Calu3 (cell line): Measurements from ENCODE around the gene C14orf180. TPM values are rescaled to one million over a fixed set of nuclear protein-coding genes. Genes with fewer than 3 reads are reported as not detected.
"Not testable (repeated sequence)": the region's sequence is repeated elsewhere in the genome, so short reads cannot be mapped to it uniquely, and the experiment has no call there.

Source experiments
- BruUV-seq: library from RNA; stranded (reverse); fragments of 400-500 nt; replicated peaks from 2 replicates; lab custom pipeline; 2021; lab: Mats Ljungman, UMichigan
- CTCF ChIA-PET: fragments of 300-600 bp; sonication (Branson Sonifier 250); formaldehyde crosslinking; loops from one replicate; lab custom pipeline; 2022; ENCODE audit warnings: antibody characterized with exemption; lab: Charles Lee
- DNase-seq: peaks from one replicate; pipeline ENCODE4 v3.0.0; 2022
- H3K27ac Mint-ChIP-seq: one replicate; pipeline ENCODE4 v1.8.0; 2022; ENCODE audit warnings: mixed read lengths; ENCODE audit not compliant: unreplicated experiment
- H3K27me3 Mint-ChIP-seq: one replicate; pipeline ENCODE4 v1.8.0; 2022; ENCODE audit warnings: mixed read lengths; ENCODE audit not compliant: unreplicated experiment
- H3K36me3 Mint-ChIP-seq: one replicate; pipeline ENCODE4 v1.8.0; 2022; ENCODE audit warnings: mild to moderate bottlenecking, moderate library complexity, mixed read lengths; ENCODE audit not compliant: insufficient read depth, unreplicated experiment
- H3K4me1 Mint-ChIP-seq: one replicate; pipeline ENCODE4 v1.8.0; 2022; ENCODE audit warnings: mild to moderate bottlenecking, low read depth, mixed read lengths; ENCODE audit not compliant: unreplicated experiment
- H3K4me3 Mint-ChIP-seq: one replicate; pipeline ENCODE4 v1.8.0; 2022; ENCODE audit warnings: mild to moderate bottlenecking, low read depth, moderate library complexity, mixed read lengths; ENCODE audit not compliant: unreplicated experiment
- H3K9me3 Mint-ChIP-seq: one replicate; pipeline ENCODE4 v1.8.0; 2022; ENCODE audit warnings: low read depth, mixed read lengths; ENCODE audit not compliant: unreplicated experiment
- CTCF ChIP-seq: fragments of 200-600 bp; IDR thresholded peaks from one replicate; pipeline ENCODE4 v1.8.0; 2022; ENCODE audit warnings: antibody characterized with exemption; ENCODE audit not compliant: unreplicated experiment
- intact Hi-C: fragments of 100-400 bp; cut with micrococcal nuclease; formaldehyde crosslinking; loops from one replicate; pipeline ENCODE4 v1.10.0; 2022; ENCODE audit not compliant: unreplicated experiment
- total RNA-seq: library from RNA; stranded (reverse); gene quantifications from 2 replicates; pipeline ENCODE4 v1.2.3, GENCODE V29; 2022

Gene C14orf180
- total RNA-seq, 1 experiment from 2014 or later: not detected

GRCh38 chr14:104577426-104577825, 2.1 kb upstream of the C14orf180 start:
- CTCF ChIA-PET: interaction anchor here (0.8 to 1.7 kb wide), 2 partner anchors 13 to 16 kb away, joined by 5 to 7 read pairs; no protein-coding TSS in a partner anchor
- TF ChIP-seq CTCF: no peak
- intact Hi-C loops: no loop called here

GRCh38 chr14:104577847-104578301, 1.7 kb upstream of the C14orf180 start:
- TF ChIP-seq CTCF: no peak
- intact Hi-C loops: no loop called here
- no peaks in the 10 kb centered on the region for H3K9me3 Mint-ChIP-seq
- H3K4me1 Mint-ChIP-seq: peaks cover 7% of the 10 kb centered on the region
- CTCF ChIA-PET: interaction anchor here (0.8 to 1.7 kb wide), 2 partner anchors 14 to 15 kb away, joined by 5 to 7 read pairs; no protein-coding TSS in a partner anchor
- no peak overlapping the region for H3K27ac Mint-ChIP-seq
- H3K36me3 Mint-ChIP-seq: no peaks in the 10 kb centered on the region
- no peak for DNase-seq
- H3K27me3 Mint-ChIP-seq: peaks cover 61% of the 10 kb centered on the region
- BruUV-seq: no TSS peak
- H3K4me3 Mint-ChIP-seq: no peak overlapping the region

More at GRCh38 chr14:104577426-104577825, 2.1 kb upstream of the C14orf180 start:
- BruUV-seq: no TSS peak
- Mint-ChIP-seq H3K36me3 (no peaks in the 10 kb centered on the region), H3K27me3 (peaks cover 61% of the 10 kb centered on the region), H3K9me3 (no peaks in the 10 kb centered on the region), H3K4me1 (peaks cover 7% of the 10 kb centered on the region), H3K4me3 (no peak overlapping the region), H3K27ac (no peak overlapping the region)
- DNase-seq: no peak

GRCh38 chr14:104578321-104578720, 1.2 kb upstream of the C14orf180 start:
- DNase-seq: no peak
- no peak overlapping the region for H3K4me3 Mint-ChIP-seq
- H3K4me1 Mint-ChIP-seq: peaks cover 7% of the 10 kb centered on the region
- H3K9me3 Mint-ChIP-seq: no peaks in the 10 kb centered on the region
- no peak overlapping the region for H3K27ac Mint-ChIP-seq
- no TSS peak for BruUV-seq
- TF ChIP-seq CTCF: no peak
- H3K27me3 Mint-ChIP-seq: peaks cover 64% of the 10 kb centered on the region
- intact Hi-C loops: no loop called here
- CTCF ChIA-PET: interaction anchor here (1.7 kb wide), 1 partner anchor 14 kb away, joined by 7 read pairs; no protein-coding TSS in a partner anchor
- H3K36me3 Mint-ChIP-seq: no peaks in the 10 kb centered on the region

GRCh38 chr14:104579939-104580338, 375 bp downstream of the C14orf180 start:
- H3K4me3 Mint-ChIP-seq, H3K4me1 Mint-ChIP-seq, H3K36me3 Mint-ChIP-seq, CTCF ChIA-PET, BruUV-seq, H3K9me3 Mint-ChIP-seq, intact Hi-C loops, DNase-seq, H3K27ac Mint-ChIP-seq: not testable (repeated sequence)
- H3K27me3 Mint-ChIP-seq: peaks cover 80% of the 10 kb centered on the region

GRCh38 chr14:104580961-104581360, 1.4 kb downstream of the C14orf180 start:
- CTCF ChIA-PET: no interaction called here
- no peak overlapping the region for H3K4me3 Mint-ChIP-seq
- TF ChIP-seq CTCF: no peak
- no TSS peak for BruUV-seq
- DNase-seq: no peak
- no peaks in the 10 kb centered on the region for H3K9me3 Mint-ChIP-seq
- intact Hi-C loops: no loop called here
- H3K36me3 Mint-ChIP-seq: no peaks in the 10 kb centered on the region
- H3K27ac Mint-ChIP-seq: no peak overlapping the region
- no peaks in the 10 kb centered on the region for H3K4me1 Mint-ChIP-seq
- peaks cover 85% of the 10 kb centered on the region for H3K27me3 Mint-ChIP-seq
